Body of pancreas (tissue), 4 donors: ENCODE results near the gene ZXDC.

Experiments used
- POLR2A ChIP-seq, 3 donors: fragments of 450-650 bp; IDR thresholded peaks; one replicate each; pipeline ENCODE4 v1.6.1; 2016; ENCODE audit warnings: antibody characterized with exemption in 3 of 3, mild to moderate bottlenecking in 2 of 3
- TF ChIP-seq, protein P1 (sequence below), 7 experiments: fragments of 450-650 bp in 4 of 7; fragments of 200-600 bp in 3 of 7; sonication (generic) in 3 of 7; IDR thresholded peaks; one replicate each; pipeline ENCODE4 v1.5.1; 2016 to 2019; ENCODE audit warnings: antibody characterized with exemption in 7 of 7

- TF ChIP-seq, protein P1, sequence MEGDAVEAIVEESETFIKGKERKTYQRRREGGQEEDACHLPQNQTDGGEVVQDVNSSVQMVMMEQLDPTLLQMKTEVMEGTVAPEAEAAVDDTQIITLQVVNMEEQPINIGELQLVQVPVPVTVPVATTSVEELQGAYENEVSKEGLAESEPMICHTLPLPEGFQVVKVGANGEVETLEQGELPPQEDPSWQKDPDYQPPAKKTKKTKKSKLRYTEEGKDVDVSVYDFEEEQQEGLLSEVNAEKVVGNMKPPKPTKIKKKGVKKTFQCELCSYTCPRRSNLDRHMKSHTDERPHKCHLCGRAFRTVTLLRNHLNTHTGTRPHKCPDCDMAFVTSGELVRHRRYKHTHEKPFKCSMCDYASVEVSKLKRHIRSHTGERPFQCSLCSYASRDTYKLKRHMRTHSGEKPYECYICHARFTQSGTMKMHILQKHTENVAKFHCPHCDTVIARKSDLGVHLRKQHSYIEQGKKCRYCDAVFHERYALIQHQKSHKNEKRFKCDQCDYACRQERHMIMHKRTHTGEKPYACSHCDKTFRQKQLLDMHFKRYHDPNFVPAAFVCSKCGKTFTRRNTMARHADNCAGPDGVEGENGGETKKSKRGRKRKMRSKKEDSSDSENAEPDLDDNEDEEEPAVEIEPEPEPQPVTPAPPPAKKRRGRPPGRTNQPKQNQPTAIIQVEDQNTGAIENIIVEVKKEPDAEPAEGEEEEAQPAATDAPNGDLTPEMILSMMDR (IDR thresholded peaks at IDR 0.05) = no peak
- no peak for TF ChIP-seq POLR2A (IDR thresholded peaks at IDR 0.05)
These were observed 53.6 kb downstream of the ZXDC start for GRCh38 chr3:126422121-126422520.
